WTC11 (cell line): ENCODE data around the gene NTMT1. TPM values are rescaled to one million over a fixed set of nuclear protein-coding genes. Genes with fewer than 3 reads are reported as not detected.

Source experiments
- ATAC-seq: fragments of 200-7000 bp; cut with Tn5 transposase; 2 replicates; pipeline ENCODE4 v1.10.0; 2021; ENCODE audit warnings: mild to moderate bottlenecking, moderate library complexity
- CTCF ChIA-PET: fragments of 300-600 bp; sonication (Branson Sonifier 250); formaldehyde crosslinking; loops from one replicate; lab custom pipeline; 2021; ENCODE audit warnings: antibody characterized with exemption; lab: Charles Lee
- POLR2A ChIA-PET: fragments of 350-600 bp; sonication (Branson Sonifier 250); formaldehyde crosslinking; loops from one replicate; lab custom pipeline; 2021; ENCODE audit warnings: antibody characterized with exemption; lab: Charles Lee
- DNase-seq: peaks from one replicate; pipeline ENCODE4 v3.0.0; 2021; ENCODE audit warnings: low spot score
- H3K27ac Mint-ChIP-seq: 2 replicates; pipeline ENCODE4 v1.8.0; 2021; ENCODE audit warnings: mixed read lengths
- H3K27me3 Mint-ChIP-seq: 2 replicates; pipeline ENCODE4 v1.8.0; 2021; ENCODE audit warnings: low read depth, mild to moderate bottlenecking, moderate library complexity, mixed read lengths
- H3K36me3 Mint-ChIP-seq: 2 replicates; pipeline ENCODE4 v1.8.0; 2021; ENCODE audit warnings: mixed read lengths
- H3K4me1 Mint-ChIP-seq: 2 replicates; pipeline ENCODE4 v1.8.0; 2022; ENCODE audit warnings: mixed read lengths
- H3K4me3 Mint-ChIP-seq: 2 replicates; pipeline ENCODE4 v1.8.0; 2021; ENCODE audit warnings: mild to moderate bottlenecking, moderate library complexity, mixed read lengths
- H3K9me3 Mint-ChIP-seq: 2 replicates; pipeline ENCODE4 v1.8.0; 2021; ENCODE audit warnings: mixed read lengths
- AFF4 ChIP-seq: sonication (generic); formaldehyde crosslinking; IDR thresholded peaks from 2 replicates; pipeline ENCODE4 v1.8.1; 2023; ENCODE audit warnings: mild to moderate bottlenecking, missing genetic modification reagents, borderline replicate concordance
- CREM ChIP-seq: sonication (generic); formaldehyde crosslinking; IDR thresholded peaks from 2 replicates; pipeline ENCODE4 v1.8.1; 2022; ENCODE audit warnings: mild to moderate bottlenecking, missing genetic modification reagents, moderate library complexity
- ELF4 ChIP-seq: sonication (generic); formaldehyde crosslinking; IDR thresholded peaks from 2 replicates; pipeline ENCODE4 v1.8.1; 2022; ENCODE audit warnings: low read depth, mild to moderate bottlenecking, moderate library complexity, missing genetic modification reagents
- ERG ChIP-seq: fragments of 250-450 bp; sonication (Bioruptor Pico); IDR thresholded peaks from 2 replicates; pipeline ENCODE4 v1.8.0; 2021; ENCODE audit warnings: mild to moderate bottlenecking
- FOXP1 ChIP-seq: sonication (generic); formaldehyde crosslinking; IDR thresholded peaks from 2 replicates; pipeline ENCODE4 v1.8.0; 2022; ENCODE audit warnings: missing genetic modification reagents, mild to moderate bottlenecking, moderate library complexity, borderline replicate concordance
- GABPB1 ChIP-seq: sonication (generic); formaldehyde crosslinking; IDR thresholded peaks from 2 replicates; pipeline ENCODE4 v1.8.1; 2023; ENCODE audit warnings: mild to moderate bottlenecking, missing genetic modification reagents
- MXD4 ChIP-seq: fragments of 250-450 bp; sonication (Bioruptor Pico); IDR thresholded peaks from 2 replicates; pipeline ENCODE4 v1.8.0; 2021; ENCODE audit warnings: mild to moderate bottlenecking, moderate library complexity, borderline replicate concordance
- OVOL2 ChIP-seq: fragments of 250-450 bp; sonication (Bioruptor Pico); IDR thresholded peaks from 2 replicates; pipeline ENCODE4 v1.9.0; 2021; ENCODE audit warnings: mild to moderate bottlenecking, borderline replicate concordance
- SMAD3 ChIP-seq: sonication (generic); formaldehyde crosslinking; IDR thresholded peaks from 2 replicates; pipeline ENCODE4 v1.8.0; 2022; ENCODE audit warnings: missing genetic modification reagents, mild to moderate bottlenecking, borderline replicate concordance
- SMAD4 ChIP-seq: sonication (generic); formaldehyde crosslinking; IDR thresholded peaks from 2 replicates; pipeline ENCODE4 v1.8.0; 2022; ENCODE audit warnings: mild to moderate bottlenecking, missing genetic modification reagents
- SOX15 ChIP-seq: fragments of 250-450 bp; sonication (Bioruptor Pico); IDR thresholded peaks from 2 replicates; pipeline ENCODE4 v1.9.0; 2021; ENCODE audit warnings: mild to moderate bottlenecking
- STAT6 ChIP-seq: sonication (generic); formaldehyde crosslinking; conservative IDR thresholded peaks from 2 replicates; pipeline ENCODE4 v1.8.1; 2023; ENCODE audit warnings: mild to moderate bottlenecking, low read depth, missing genetic modification reagents, moderate library complexity
- ZBTB43 ChIP-seq: sonication (generic); formaldehyde crosslinking; IDR thresholded peaks from 2 replicates; pipeline ENCODE4 v1.8.1; 2023; ENCODE audit warnings: mild to moderate bottlenecking, missing genetic modification reagents
- ZNF138 ChIP-seq: sonication (generic); formaldehyde crosslinking; conservative IDR thresholded peaks from 2 replicates; pipeline ENCODE4 v1.8.1; 2022; ENCODE audit warnings: mild to moderate bottlenecking, moderate library complexity, missing genetic modification reagents
- ZNF263 ChIP-seq: sonication (generic); formaldehyde crosslinking; IDR thresholded peaks from 2 replicates; pipeline ENCODE4 v1.8.1; 2022; ENCODE audit warnings: low read depth, mild to moderate bottlenecking, moderate library complexity, missing genetic modification reagents
- ZNF281 ChIP-seq: sonication (generic); formaldehyde crosslinking; IDR thresholded peaks from 2 replicates; pipeline ENCODE4 v1.8.0; 2023; ENCODE audit warnings: mild to moderate bottlenecking, missing genetic modification reagents
- ZNF317 ChIP-seq: sonication (generic); formaldehyde crosslinking; IDR thresholded peaks from 2 replicates; pipeline ENCODE4 v1.8.1; 2023; ENCODE audit warnings: low read depth, mild to moderate bottlenecking, moderate library complexity, missing genetic modification reagents, borderline replicate concordance
- ZNF416 ChIP-seq: fragments of 250-450 bp; sonication (Bioruptor Pico); IDR thresholded peaks from 2 replicates; pipeline ENCODE4 v1.9.0; 2021; ENCODE audit warnings: mild to moderate bottlenecking, inconsistent platforms
- ZNF423 ChIP-seq: fragments of 250-450 bp; sonication (Bioruptor Pico); IDR thresholded peaks from 2 replicates; pipeline ENCODE4 v2.1.2; 2022; ENCODE audit warnings: mild to moderate bottlenecking, moderate library complexity
- total RNA-seq: library from RNA; stranded (reverse); gene quantifications from 3 replicates; pipeline ENCODE4 v1.2.3, GENCODE V29; 2021
- TF ChIP-seq, protein P1 (sequence below): sonication (generic); formaldehyde crosslinking; IDR thresholded peaks from 2 replicates; pipeline ENCODE4 v1.8.0; 2022; ENCODE audit warnings: missing genetic modification reagents

Gene NTMT1
- total RNA-seq, 1 experiment from 2014 or later = 71.1 TPM

GRCh38 chr9:129655154-129655553 is 29.2 kb downstream of the NTMT1 start:
- ATAC-seq (no peak), DNase-seq (no peak)
- ChIA-PET POLR2A (no interaction called here), CTCF (interaction anchor here (2.4 kb wide), 1 partner anchor 13 kb away, joined by 10 read pairs; the partner anchor contains the start of gene ASB6)
- H3K4me1 Mint-ChIP-seq = no peaks in the 10 kb centered on the region
- no peaks in the 10 kb centered on the region; the same call in 1 of the 2 replicates for H3K27me3 Mint-ChIP-seq
- H3K27ac Mint-ChIP-seq = no peak overlapping the region
- TF ChIP-seq CREM = no peak
- no peak for TF ChIP-seq ELF4 (CRISPR knock-in tag)
- no peak for TF ChIP-seq ERG
- no peak for TF ChIP-seq ZNF317 (CRISPR knock-in tag)
- no peak for TF ChIP-seq MXD4 (CRISPR knock-in tag)
- no peak for TF ChIP-seq ZNF263
- TF ChIP-seq ZNF281 (CRISPR knock-in tag) = no peak
- TF ChIP-seq ZNF138 (CRISPR knock-in tag) = no peak
- TF ChIP-seq AFF4 (CRISPR knock-in tag) = no peak
- TF ChIP-seq SMAD4 (CRISPR knock-in tag) = no peak
- no peak for TF ChIP-seq GABPB1 (CRISPR knock-in tag)
- TF ChIP-seq, all 79 proteins: peak for 0
- H3K36me3 Mint-ChIP-seq = no peaks in the 10 kb centered on the region
- no peak overlapping the region for H3K4me3 Mint-ChIP-seq
- H3K9me3 Mint-ChIP-seq = no peaks in the 10 kb centered on the region

DNA sequence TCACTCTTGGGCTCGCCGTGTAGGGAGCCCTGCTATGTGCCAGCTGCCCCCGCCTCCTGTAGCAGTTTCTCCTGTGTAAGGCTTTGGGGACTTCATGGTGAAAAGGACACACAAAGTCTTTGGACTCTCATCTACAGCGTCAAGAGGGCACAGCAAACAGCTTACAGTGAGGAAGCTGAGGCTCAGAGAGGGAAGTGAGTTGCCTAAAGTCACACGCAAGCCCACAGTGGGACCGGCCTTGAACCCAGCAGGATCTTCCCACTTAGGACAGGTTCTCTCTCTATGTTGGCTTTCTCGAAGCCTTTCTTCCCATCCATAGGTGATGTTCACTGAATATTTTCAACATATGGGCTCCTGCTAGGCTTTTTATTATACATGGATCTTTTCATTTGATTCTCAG is 29.7 kb downstream of the NTMT1 start:
- CTCF ChIA-PET = interaction anchor here (1.0 to 2.4 kb wide), 4 partner anchors 13 to 86 kb away, joined by 3 to 10 read pairs (median 4); partner anchors contain the start of gene ASB6
- POLR2A ChIA-PET = no interaction called here
- TF ChIP-seq ZNF416 (CRISPR knock-in tag) = no peak
- TF ChIP-seq SMAD3 (CRISPR knock-in tag) = no peak
- TF ChIP-seq SOX15 (CRISPR knock-in tag) = no peak
- no peak for TF ChIP-seq ZBTB43
- no peak for TF ChIP-seq FOXP1 (CRISPR knock-in tag)
- TF ChIP-seq ZNF317 (CRISPR knock-in tag) = no peak
- no peak for TF ChIP-seq STAT6 (CRISPR knock-in tag)
- TF ChIP-seq, protein P1, sequence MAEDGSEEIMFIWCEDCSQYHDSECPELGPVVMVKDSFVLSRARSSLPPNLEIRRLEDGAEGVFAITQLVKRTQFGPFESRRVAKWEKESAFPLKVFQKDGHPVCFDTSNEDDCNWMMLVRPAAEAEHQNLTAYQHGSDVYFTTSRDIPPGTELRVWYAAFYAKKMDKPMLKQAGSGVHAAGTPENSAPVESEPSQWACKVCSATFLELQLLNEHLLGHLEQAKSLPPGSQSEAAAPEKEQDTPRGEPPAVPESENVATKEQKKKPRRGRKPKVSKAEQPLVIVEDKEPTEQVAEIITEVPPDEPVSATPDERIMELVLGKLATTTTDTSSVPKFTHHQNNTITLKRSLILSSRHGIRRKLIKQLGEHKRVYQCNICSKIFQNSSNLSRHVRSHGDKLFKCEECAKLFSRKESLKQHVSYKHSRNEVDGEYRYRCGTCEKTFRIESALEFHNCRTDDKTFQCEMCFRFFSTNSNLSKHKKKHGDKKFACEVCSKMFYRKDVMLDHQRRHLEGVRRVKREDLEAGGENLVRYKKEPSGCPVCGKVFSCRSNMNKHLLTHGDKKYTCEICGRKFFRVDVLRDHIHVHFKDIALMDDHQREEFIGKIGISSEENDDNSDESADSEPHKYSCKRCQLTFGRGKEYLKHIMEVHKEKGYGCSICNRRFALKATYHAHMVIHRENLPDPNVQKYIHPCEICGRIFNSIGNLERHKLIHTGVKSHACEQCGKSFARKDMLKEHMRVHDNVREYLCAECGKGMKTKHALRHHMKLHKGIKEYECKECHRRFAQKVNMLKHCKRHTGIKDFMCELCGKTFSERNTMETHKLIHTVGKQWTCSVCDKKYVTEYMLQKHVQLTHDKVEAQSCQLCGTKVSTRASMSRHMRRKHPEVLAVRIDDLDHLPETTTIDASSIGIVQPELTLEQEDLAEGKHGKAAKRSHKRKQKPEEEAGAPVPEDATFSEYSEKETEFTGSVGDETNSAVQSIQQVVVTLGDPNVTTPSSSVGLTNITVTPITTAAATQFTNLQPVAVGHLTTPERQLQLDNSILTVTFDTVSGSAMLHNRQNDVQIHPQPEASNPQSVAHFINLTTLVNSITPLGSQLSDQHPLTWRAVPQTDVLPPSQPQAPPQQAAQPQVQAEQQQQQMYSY (CRISPR knock-in tag) = no peak
- TF ChIP-seq ZNF423 (CRISPR knock-in tag) = no peak
- TF ChIP-seq OVOL2 (CRISPR knock-in tag) = no peak

More for the DNA sequence above, 29.7 kb downstream of the NTMT1 start:
- no peak overlapping the region for H3K27ac Mint-ChIP-seq
- ATAC-seq (no peak), DNase-seq (no peak)
- H3K36me3 Mint-ChIP-seq = no peaks in the 10 kb centered on the region
- H3K27me3 Mint-ChIP-seq = no peaks in the 10 kb centered on the region; the same call in 1 of the 2 replicates
- no peaks in the 10 kb centered on the region for H3K4me1 Mint-ChIP-seq
- no peaks in the 10 kb centered on the region for H3K9me3 Mint-ChIP-seq
- H3K4me3 Mint-ChIP-seq = no peak overlapping the region
